HepG2 (cell line): Measurements from ENCODE around the gene SESN3.

Source experiments
- ARID2 ChIP-seq: sonication (generic); formaldehyde crosslinking; IDR thresholded peaks from 2 replicates; pipeline ENCODE4 v1.8.1; 2022; ENCODE audit warnings: mild to moderate bottlenecking, missing genetic modification reagents, borderline replicate concordance
- DNMT3B ChIP-seq: conservative IDR thresholded peaks from 2 replicates; pipeline ENCODE4 v1.6.1; 2016; ENCODE audit warnings: missing biosample characterization, control low read depth
- GABPB1 ChIP-seq: IDR thresholded peaks from 2 replicates; pipeline ENCODE4 v1.6.1; 2016; ENCODE audit warnings: mild to moderate bottlenecking, missing genetic modification reagents, moderate library complexity, missing compliant biosample characterization
- GLI4 ChIP-seq: sonication (generic); formaldehyde crosslinking; IDR thresholded peaks from 2 replicates; pipeline ENCODE4 v1.5.1; 2020; ENCODE audit warnings: missing genetic modification reagents, mild to moderate bottlenecking, moderate library complexity, borderline replicate concordance
- MXI1 ChIP-seq: IDR thresholded peaks from 3 replicates; pipeline ENCODE4 v1.6.1; 2012; ENCODE audit warnings: low read depth, low read length, inconsistent platforms, borderline replicate concordance
- NFATC3 ChIP-seq: sonication (generic); formaldehyde crosslinking; IDR thresholded peaks from 2 replicates; pipeline ENCODE4 v1.5.1; 2020; ENCODE audit warnings: mild to moderate bottlenecking, missing genetic modification reagents
- RXRB ChIP-seq: IDR thresholded peaks from 2 replicates; pipeline ENCODE4 v1.6.1; 2016; ENCODE audit warnings: borderline replicate concordance, missing genetic modification reagents, missing compliant biosample characterization
- SATB2 ChIP-seq: sonication (generic); formaldehyde crosslinking; IDR thresholded peaks from 2 replicates; pipeline ENCODE4 v1.5.0; 2020; ENCODE audit warnings: missing genetic modification reagents
- SRF ChIP-seq: IDR thresholded peaks from 2 replicates; pipeline ENCODE4 v1.6.1; 2011; ENCODE audit warnings: mild to moderate bottlenecking, low read depth, low read length, moderate library complexity
- ZNF644 ChIP-seq: IDR thresholded peaks from 2 replicates; pipeline ENCODE4 v1.6.1; 2016; ENCODE audit warnings: low read depth
- TF ChIP-seq, protein P1 (sequence below): sonication (generic); formaldehyde crosslinking; IDR thresholded peaks from 2 replicates; pipeline ENCODE4 v1.5.0; 2020; ENCODE audit warnings: mild to moderate bottlenecking, missing genetic modification reagents, moderate library complexity
- TF ChIP-seq, protein P2 (sequence below): sonication (generic); IDR thresholded peaks from 2 replicates; pipeline ENCODE4 v1.6.1; 2016; ENCODE audit warnings: low read depth, borderline replicate concordance
- TF ChIP-seq, protein P3 (sequence below): sonication (generic); formaldehyde crosslinking; IDR thresholded peaks from 2 replicates; pipeline ENCODE4 v1.5.0; 2020; ENCODE audit warnings: missing genetic modification reagents
- TF ChIP-seq, protein P4 (sequence below), 2 experiments: fragments of 450-650 bp in 1 of 2; sonication (generic) in 1 of 2; formaldehyde crosslinking; IDR thresholded peaks; 2 replicates each; pipeline versions ENCODE4 v1.5.0 to v1.8.0; 2020 to 2022; ENCODE audit warnings: mild to moderate bottlenecking in 1 of 2, missing genetic modification reagents in 1 of 2

DNA sequence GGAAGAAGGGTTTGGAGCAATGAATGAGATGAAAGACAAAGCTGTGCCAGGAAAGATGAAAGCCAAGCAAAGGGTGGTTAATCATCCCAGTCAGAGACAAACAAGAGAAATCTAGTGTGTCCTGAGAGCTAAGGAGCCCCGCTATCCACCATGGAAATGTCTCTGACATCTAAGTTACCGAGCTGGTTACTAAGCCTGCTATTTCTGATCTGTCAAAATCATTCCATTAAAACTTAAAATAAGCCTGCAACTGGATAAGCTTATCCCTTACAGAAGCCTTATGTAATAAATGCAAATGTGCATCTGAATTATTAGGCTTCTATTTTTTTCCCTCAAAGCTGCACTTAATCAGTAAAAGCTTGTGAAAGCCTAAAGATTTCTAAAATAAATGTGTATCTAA, 22.1 kb upstream of the SESN3 start:
- TF ChIP-seq NFATC3 (no peak), ARID2 (no peak), GABPB1 (no peak), SATB2 (no peak), ZNF644 (CRISPR knock-in tag) (no peak), MXI1 (no peak), GLI4 (CRISPR knock-in tag) (no peak), RXRB (CRISPR knock-in tag) (no peak), SRF (no peak), DNMT3B (CRISPR knock-in tag) (no peak)
- TF ChIP-seq, protein P1, sequence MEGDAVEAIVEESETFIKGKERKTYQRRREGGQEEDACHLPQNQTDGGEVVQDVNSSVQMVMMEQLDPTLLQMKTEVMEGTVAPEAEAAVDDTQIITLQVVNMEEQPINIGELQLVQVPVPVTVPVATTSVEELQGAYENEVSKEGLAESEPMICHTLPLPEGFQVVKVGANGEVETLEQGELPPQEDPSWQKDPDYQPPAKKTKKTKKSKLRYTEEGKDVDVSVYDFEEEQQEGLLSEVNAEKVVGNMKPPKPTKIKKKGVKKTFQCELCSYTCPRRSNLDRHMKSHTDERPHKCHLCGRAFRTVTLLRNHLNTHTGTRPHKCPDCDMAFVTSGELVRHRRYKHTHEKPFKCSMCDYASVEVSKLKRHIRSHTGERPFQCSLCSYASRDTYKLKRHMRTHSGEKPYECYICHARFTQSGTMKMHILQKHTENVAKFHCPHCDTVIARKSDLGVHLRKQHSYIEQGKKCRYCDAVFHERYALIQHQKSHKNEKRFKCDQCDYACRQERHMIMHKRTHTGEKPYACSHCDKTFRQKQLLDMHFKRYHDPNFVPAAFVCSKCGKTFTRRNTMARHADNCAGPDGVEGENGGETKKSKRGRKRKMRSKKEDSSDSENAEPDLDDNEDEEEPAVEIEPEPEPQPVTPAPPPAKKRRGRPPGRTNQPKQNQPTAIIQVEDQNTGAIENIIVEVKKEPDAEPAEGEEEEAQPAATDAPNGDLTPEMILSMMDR (CRISPR knock-in tag): no peak
- TF ChIP-seq, protein P2, sequence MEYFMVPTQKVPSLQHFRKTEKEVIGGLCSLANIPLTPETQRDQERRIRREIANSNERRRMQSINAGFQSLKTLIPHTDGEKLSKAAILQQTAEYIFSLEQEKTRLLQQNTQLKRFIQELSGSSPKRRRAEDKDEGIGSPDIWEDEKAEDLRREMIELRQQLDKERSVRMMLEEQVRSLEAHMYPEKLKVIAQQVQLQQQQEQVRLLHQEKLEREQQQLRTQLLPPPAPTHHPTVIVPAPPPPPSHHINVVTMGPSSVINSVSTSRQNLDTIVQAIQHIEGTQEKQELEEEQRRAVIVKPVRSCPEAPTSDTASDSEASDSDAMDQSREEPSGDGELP: no peak
- TF ChIP-seq, protein P3, sequence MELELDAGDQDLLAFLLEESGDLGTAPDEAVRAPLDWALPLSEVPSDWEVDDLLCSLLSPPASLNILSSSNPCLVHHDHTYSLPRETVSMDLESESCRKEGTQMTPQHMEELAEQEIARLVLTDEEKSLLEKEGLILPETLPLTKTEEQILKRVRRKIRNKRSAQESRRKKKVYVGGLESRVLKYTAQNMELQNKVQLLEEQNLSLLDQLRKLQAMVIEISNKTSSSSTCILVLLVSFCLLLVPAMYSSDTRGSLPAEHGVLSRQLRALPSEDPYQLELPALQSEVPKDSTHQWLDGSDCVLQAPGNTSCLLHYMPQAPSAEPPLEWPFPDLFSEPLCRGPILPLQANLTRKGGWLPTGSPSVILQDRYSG (CRISPR knock-in tag): no peak
- TF ChIP-seq, protein P4, sequence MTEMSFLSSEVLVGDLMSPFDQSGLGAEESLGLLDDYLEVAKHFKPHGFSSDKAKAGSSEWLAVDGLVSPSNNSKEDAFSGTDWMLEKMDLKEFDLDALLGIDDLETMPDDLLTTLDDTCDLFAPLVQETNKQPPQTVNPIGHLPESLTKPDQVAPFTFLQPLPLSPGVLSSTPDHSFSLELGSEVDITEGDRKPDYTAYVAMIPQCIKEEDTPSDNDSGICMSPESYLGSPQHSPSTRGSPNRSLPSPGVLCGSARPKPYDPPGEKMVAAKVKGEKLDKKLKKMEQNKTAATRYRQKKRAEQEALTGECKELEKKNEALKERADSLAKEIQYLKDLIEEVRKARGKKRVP (CRISPR knock-in tag; IDR thresholded peaks at IDR 0.05): no peak
